ENCODE results near the gene LRP3. TPM values are rescaled to one million over a fixed set of nuclear protein-coding genes. Genes with fewer than 3 reads are reported as not detected.
"Not testable (repeated sequence)": the region's sequence is repeated elsewhere in the genome, so short reads cannot be mapped to it uniquely, and the experiment has no call there.

LRP3 gene
- polyA plus RNA-seq, 3 donors = 1.4 to 11.9 (median 4.1) TPM

DNA sequence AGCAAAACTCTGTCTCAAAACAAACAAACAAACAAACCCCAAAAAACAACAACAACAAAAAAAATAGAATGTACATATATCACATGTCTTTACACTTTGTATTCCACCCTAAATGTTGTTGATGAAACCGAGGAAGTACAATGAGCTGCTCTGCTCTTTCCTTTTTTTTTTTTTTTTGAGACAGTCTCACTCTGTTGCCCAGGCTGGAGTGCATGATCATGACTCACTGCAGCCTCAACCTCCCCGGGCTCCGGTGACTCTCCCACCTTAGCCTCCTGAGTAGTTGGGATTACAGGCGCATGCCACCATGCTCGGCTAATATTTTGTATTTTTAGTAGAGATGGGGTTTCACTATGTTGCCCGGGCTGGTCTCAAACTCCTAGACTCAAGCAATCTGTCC lies 30.6 kb upstream of the LRP3 start:
- Mint-ChIP-seq H3K27ac (no peak overlapping the region), H3K27me3 (ENCODE audit: low read depth in 3 of 3) (peaks cover 0 to 2% (median 2%) of the 10 kb centered on the region in 3 donors), H3K4me3 (no peak overlapping the region), H3K4me1 (peaks cover 19% of the 10 kb centered on the region), H3K36me3 (peaks cover 4 to 5% of the 10 kb centered on the region in 2 donors), H3K9me3 (peaks cover 8 to 13% (median 12%) of the 10 kb centered on the region in 7 donors)
- peaks cover 5 to 9% of the 10 kb centered on the region in 2 donors for H3K9me3 ChIP-seq (replicated peaks in 1 of 2; ENCODE audit: control insufficient read depth in 1 of 2, insufficient read depth in 1 of 2, low read length in 2 of 2)
- no peak overlapping the region for H3K4me2 ChIP-seq (replicated peaks; ENCODE audit: extremely low read depth, low read length, poor library complexity, severe bottlenecking)
- H3K9ac ChIP-seq (ENCODE audit: insufficient read depth, low read length, poor library complexity, severe bottlenecking) = no peak overlapping the region
- H3K27ac ChIP-seq (ENCODE audit: low read depth in 1 of 2, low read length in 2 of 2) = no peak overlapping the region
- WGBS (ENCODE audit: insufficient coverage) = 86% methylated on average over 1 of the region's 6 CpGs
- TF ChIP-seq CTCF (IDR thresholded peaks at IDR 0.05) = no peak
- no peaks in the 10 kb centered on the region for H3K36me3 ChIP-seq (replicated peaks in 1 of 2; ENCODE audit: control insufficient read depth in 1 of 2, insufficient read depth in 2 of 2, low read length in 2 of 2)
- no peak for DNase-seq
- no peak overlapping the region for H2AFZ ChIP-seq (ENCODE audit: insufficient read depth, low read depth, low read length, poor library complexity, severe bottlenecking)
- no peaks in the 10 kb centered on the region for H3K27me3 ChIP-seq (ENCODE audit: control insufficient read depth in 2 of 2, insufficient read depth in 2 of 2, low read length in 2 of 2)
- intact Hi-C loops (cut with micrococcal nuclease) = no loop called here
- no peaks in the 10 kb centered on the region for H3K79me2 ChIP-seq (ENCODE audit: insufficient read depth, low read length)
- H3K4me3 ChIP-seq (replicated peaks in 1 of 3; ENCODE audit: low read depth in 2 of 3, low read length in 3 of 3) = no peak overlapping the region
- no peaks in the 10 kb centered on the region for H4K20me1 ChIP-seq (ENCODE audit: insufficient read depth, low read length)
- H3K4me1 ChIP-seq (ENCODE audit: control insufficient read depth in 1 of 2, insufficient read depth in 2 of 2, low read length in 2 of 2) = peaks cover 9 to 33% of the 10 kb centered on the region in 2 donors

- H3K9ac ChIP-seq (ENCODE audit: insufficient read depth, low read length, poor library complexity, severe bottlenecking); H3K27ac Mint-ChIP-seq; H3K4me3 ChIP-seq (replicated peaks in 1 of 3; ENCODE audit: low read depth in 2 of 3, low read length in 3 of 3); H3K9me3 ChIP-seq (replicated peaks in 1 of 2; ENCODE audit: control insufficient read depth in 1 of 2, insufficient read depth in 1 of 2, low read length in 2 of 2); H3K79me2 ChIP-seq (ENCODE audit: insufficient read depth, low read length); H3K27ac ChIP-seq (ENCODE audit: low read depth in 1 of 2, low read length in 2 of 2); H3K4me2 ChIP-seq (replicated peaks; ENCODE audit: extremely low read depth, low read length, poor library complexity, severe bottlenecking); H3K4me3 Mint-ChIP-seq; H4K20me1 ChIP-seq (ENCODE audit: insufficient read depth, low read length); H3K27me3 Mint-ChIP-seq (ENCODE audit: low read depth in 3 of 3); H3K36me3 Mint-ChIP-seq; H2AFZ ChIP-seq (ENCODE audit: insufficient read depth, low read depth, low read length, poor library complexity, severe bottlenecking); DNase-seq; intact Hi-C loops (cut with micrococcal nuclease); H3K36me3 ChIP-seq (replicated peaks in 1 of 2; ENCODE audit: control insufficient read depth in 1 of 2, insufficient read depth in 2 of 2, low read length in 2 of 2); H3K27me3 ChIP-seq (ENCODE audit: control insufficient read depth in 2 of 2, insufficient read depth in 2 of 2, low read length in 2 of 2); H3K4me1 Mint-ChIP-seq: not testable (repeated sequence)
- H3K9me3 Mint-ChIP-seq = peaks cover 10 to 17% (median 14%) of the 10 kb centered on the region in 7 donors
- WGBS (ENCODE audit: insufficient coverage) = 92% methylated on average over 4 of the region's 6 CpGs
- H3K4me1 ChIP-seq (ENCODE audit: control insufficient read depth in 1 of 2, insufficient read depth in 2 of 2, low read length in 2 of 2) = peaks cover 0 to 11% of the 10 kb centered on the region in 2 donors
Observed at GRCh38 chr19:33166037-33166436, 28.1 kb upstream of the LRP3 start.

All from CD14-positive monocyte (primary cell).